Stimulated activated CD4-positive, alpha-beta T cell treated with anti-CD3 and anti-CD28 coated beads, Interleukin-4, amount 100 ng/mL, for 48 hours (primary cell): Measurements from ENCODE around the gene BRS3.
"Not testable (repeated sequence)": the region's sequence is repeated elsewhere in the genome, so short reads cannot be mapped to it uniquely, and the experiment has no call there.

ENCODE experiments used
- DNase-seq, 2 donors: peaks; one replicate each; pipeline ENCODE4 v3.0.0-alpha.2; 2020; ENCODE audit warnings: low read depth in 2 of 2

The BRS3 gene

GRCh38 chrX:136487647-136488046, at the start of gene BRS3:
TSS of gene BRS3 (plus strand) at chrX:136487947. CDS start at chrX:136488115, 168 bp downstream.
- no peak for DNase-seq

GRCh38 chrX:136438192-136438591, 49.6 kb upstream of the BRS3 start:
- DNase-seq = no peak

GRCh38 chrX:136445674-136446073, 42.1 kb upstream of the BRS3 start:
- not testable (repeated sequence) for DNase-seq

GRCh38 chrX:136446208-136446607, 41.5 kb upstream of the BRS3 start:
- DNase-seq = no peak

GRCh38 chrX:136447308-136447707, 40.4 kb upstream of the BRS3 start:
- no peak for DNase-seq

- DNase-seq = no peak
Observed at GRCh38 chrX:136447968-136448367, 39.8 kb upstream of the BRS3 start.

GRCh38 chrX:136450050-136450830, 37.5 kb upstream of the BRS3 start:
- DNase-seq = no peak

GRCh38 chrX:136452614-136453013, 35.1 kb upstream of the BRS3 start:
- no peak for DNase-seq

- no peak for DNase-seq
Observed at GRCh38 chrX:136453114-136453513, 34.6 kb upstream of the BRS3 start.

GRCh38 chrX:136453771-136454170, 34.0 kb upstream of the BRS3 start:
- no peak for DNase-seq

- no peak for DNase-seq
Observed at GRCh38 chrX:136456133-136456532, 31.6 kb upstream of the BRS3 start.

- DNase-seq = no peak
Observed at GRCh38 chrX:136457303-136457917, 30.3 kb upstream of the BRS3 start.

GRCh38 chrX:136464589-136464988, 23.2 kb upstream of the BRS3 start:
- DNase-seq = no peak

- DNase-seq = no peak
Observed at GRCh38 chrX:136467303-136467702, 20.4 kb upstream of the BRS3 start.

- DNase-seq = no peak
Observed at GRCh38 chrX:136468391-136469103, 19.2 kb upstream of the BRS3 start.

- no peak for DNase-seq
Observed at GRCh38 chrX:136473663-136474062, 14.1 kb upstream of the BRS3 start.

GRCh38 chrX:136475236-136475635, 12.5 kb upstream of the BRS3 start:
- DNase-seq = no peak

GRCh38 chrX:136476501-136476900, 11.2 kb upstream of the BRS3 start:
- no peak for DNase-seq

- DNase-seq = no peak
Observed at GRCh38 chrX:136477026-136477425, 10.7 kb upstream of the BRS3 start.

- DNase-seq = no peak
Observed at GRCh38 chrX:136480383-136480782, 7.4 kb upstream of the BRS3 start.

- no peak for DNase-seq
Observed at GRCh38 chrX:136488706-136489105, 959 bp downstream of the BRS3 start.

GRCh38 chrX:136491832-136492231, 4.1 kb downstream of the BRS3 start:
- no peak for DNase-seq

- DNase-seq = no peak
Observed at GRCh38 chrX:136493011-136493410, 5.3 kb downstream of the BRS3 start.
